H1 (cell line): ENCODE data around the gene MSN. TPM values are rescaled to one million over a fixed set of nuclear protein-coding genes. Genes with fewer than 3 reads are reported as not detected.

Experiments used
- BACH1 ChIP-seq: IDR thresholded peaks from 2 replicates; pipeline ENCODE4 v1.6.1; 2012; ENCODE audit warnings: low read length, improper control_type of control experiment
- CBX5 ChIP-seq: fragments of 300-800, 300-1000 bp; sonication (generic); IDR thresholded peaks from 2 replicates; pipeline ENCODE4 v1.7.1; 2016; ENCODE audit warnings: antibody characterized with exemption, low read length, low read depth
- EZH2 ChIP-seq: fragments of 200-600 bp; sonication (generic); IDR thresholded peaks from 2 replicates; pipeline ENCODE4 v1.7.1; 2012; ENCODE audit warnings: low read depth, mild to moderate bottlenecking, moderate library complexity, low read length, inconsistent platforms; ENCODE audit not compliant: severe bottlenecking
- GTF2F1 ChIP-seq: IDR thresholded peaks from 2 replicates; pipeline ENCODE4 v1.6.1; 2012; ENCODE audit warnings: low read depth, low read length, improper control_type of control experiment, borderline replicate concordance
- KDM1A ChIP-seq: fragments of 200-600, 300-600 bp; sonication (generic); IDR thresholded peaks from 2 replicates; pipeline ENCODE4 v1.7.1; 2016; ENCODE audit warnings: mild to moderate bottlenecking, low read length, borderline replicate concordance
- POU5F1 ChIP-seq: IDR thresholded peaks from 2 replicates; pipeline ENCODE4 v1.6.1; 2011; ENCODE audit warnings: low read depth, mild to moderate bottlenecking, low read length, moderate library complexity
- SP1 ChIP-seq: IDR thresholded peaks from 2 replicates; pipeline ENCODE4 v1.6.1; 2011; ENCODE audit warnings: low read depth, low read length
- TBP ChIP-seq: IDR thresholded peaks from 2 replicates; pipeline ENCODE4 v1.6.1; 2011; ENCODE audit warnings: low read depth, low read length, improper control_type of control experiment
- TCF12 ChIP-seq: IDR thresholded peaks from 2 replicates; pipeline ENCODE4 v1.6.1; 2011; ENCODE audit warnings: low read depth, mild to moderate bottlenecking, low read length
- YY1 ChIP-seq: IDR thresholded peaks from 2 replicates; pipeline ENCODE4 v1.6.1; 2011; ENCODE audit warnings: low read depth, mild to moderate bottlenecking, low read length
- polyA plus RNA-seq, 7 experiments: library from polyadenylated mRNA; depleted of rRNA in 3 of 7; stranded (reverse) in 5 of 7; unstranded in 2 of 7; fragments of >200 nt in 5 of 7; fragments of 200-250 nt in 2 of 7; gene quantifications; 1 replicate in 5 of 7; 2 replicates in 1 of 7; 4 replicates in 1 of 7; pipeline versions ENCODE4 v1.2.1 to v1.2.3, GENCODE V29; 2011 to 2013; ENCODE audit warnings: missing spikeins in 2 of 7, mixed read lengths in 2 of 7
- total RNA-seq: library from RNA; stranded (reverse); fragmentation: NEBNext Ultra II Directional; extraction: Animal tissue kit (Norgen Biotek cat#: 25700); gene quantifications from 2 replicates; pipeline ENCODE4 v1.2.1, GENCODE V29; 2021

Gene MSN
- total and polyA plus RNA-seq, 2 of the 8 experiments (the other 6 are each of a cell fraction or from before 2014, with no cell fraction given): 112 to 133 TPM

DNA sequence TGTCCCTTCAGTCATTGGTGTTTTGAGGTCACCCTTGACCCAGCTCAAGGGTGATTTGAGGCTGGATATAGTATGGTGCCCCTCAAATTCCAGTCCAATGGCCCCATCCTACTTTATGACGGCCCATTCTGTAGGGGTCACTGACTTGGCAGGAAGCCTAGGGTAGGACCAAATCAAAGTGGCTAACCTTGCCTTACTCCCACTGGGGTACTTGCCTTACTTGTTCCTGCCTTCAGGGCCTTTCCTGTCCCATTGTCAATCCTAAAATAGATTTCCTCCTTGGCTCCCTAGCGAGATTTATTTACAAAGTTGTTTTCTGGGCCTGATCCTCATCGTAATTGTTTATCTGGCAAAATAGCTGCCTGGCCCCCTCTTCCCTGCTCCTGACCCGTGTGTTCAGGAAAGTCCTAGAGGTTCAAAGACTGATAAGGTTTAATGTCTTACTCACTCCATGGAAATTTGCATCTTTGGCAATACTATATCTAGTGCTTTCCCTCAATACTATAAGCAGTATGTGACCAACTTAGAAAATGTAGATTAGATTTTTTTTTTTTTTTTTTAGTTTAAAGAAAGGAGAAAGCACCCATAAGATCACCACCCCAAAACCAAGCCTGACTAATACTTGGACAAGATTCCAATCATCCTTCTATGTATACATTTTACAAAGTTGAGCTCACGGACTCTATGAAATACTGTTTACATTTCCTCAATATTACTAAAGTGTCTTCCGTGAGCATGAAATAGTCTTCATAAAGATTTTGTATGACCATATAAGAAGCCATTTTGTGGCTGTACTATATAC, 44.8 kb downstream of the MSN start (continued):
- no peak for TF ChIP-seq KDM1A
- TF ChIP-seq CBX5: no peak
- TF ChIP-seq GTF2F1: no peak
- TF ChIP-seq POU5F1: no peak
- no peak for TF ChIP-seq TBP
- TF ChIP-seq TCF12: no peak
- no peak for TF ChIP-seq SP1
- TF ChIP-seq BACH1: no peak
- no peak for TF ChIP-seq EZH2
- TF ChIP-seq YY1: no peak
